Measurements from ENCODE around the gene OR5M10. TPM values are rescaled to one million over a fixed set of nuclear protein-coding genes. Genes with fewer than 3 reads are reported as not detected.
"Not testable (repeated sequence)": the region's sequence is repeated elsewhere in the genome, so short reads cannot be mapped to it uniquely, and the experiment has no call there.

OR5M10 gene
- total RNA-seq (ENCODE audit: unreplicated experiment) = not detected
- long read RNA-seq = 0 reads

GRCh38 chr11:56577621-56578020 lies at the start of gene OR5M10:
Gene OR5M10, minus strand, starts transcription at chr11:56577721. Its CDS starts 0 bp downstream, at chr11:56577721.
- TF ChIP-seq, protein P1, sequence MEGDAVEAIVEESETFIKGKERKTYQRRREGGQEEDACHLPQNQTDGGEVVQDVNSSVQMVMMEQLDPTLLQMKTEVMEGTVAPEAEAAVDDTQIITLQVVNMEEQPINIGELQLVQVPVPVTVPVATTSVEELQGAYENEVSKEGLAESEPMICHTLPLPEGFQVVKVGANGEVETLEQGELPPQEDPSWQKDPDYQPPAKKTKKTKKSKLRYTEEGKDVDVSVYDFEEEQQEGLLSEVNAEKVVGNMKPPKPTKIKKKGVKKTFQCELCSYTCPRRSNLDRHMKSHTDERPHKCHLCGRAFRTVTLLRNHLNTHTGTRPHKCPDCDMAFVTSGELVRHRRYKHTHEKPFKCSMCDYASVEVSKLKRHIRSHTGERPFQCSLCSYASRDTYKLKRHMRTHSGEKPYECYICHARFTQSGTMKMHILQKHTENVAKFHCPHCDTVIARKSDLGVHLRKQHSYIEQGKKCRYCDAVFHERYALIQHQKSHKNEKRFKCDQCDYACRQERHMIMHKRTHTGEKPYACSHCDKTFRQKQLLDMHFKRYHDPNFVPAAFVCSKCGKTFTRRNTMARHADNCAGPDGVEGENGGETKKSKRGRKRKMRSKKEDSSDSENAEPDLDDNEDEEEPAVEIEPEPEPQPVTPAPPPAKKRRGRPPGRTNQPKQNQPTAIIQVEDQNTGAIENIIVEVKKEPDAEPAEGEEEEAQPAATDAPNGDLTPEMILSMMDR (IDR thresholded peaks at IDR 0.05; ENCODE audit: partially characterized antibody, unreplicated experiment) = no peak
- Mint-ChIP-seq H3K4me1 (ENCODE audit: low read depth, unreplicated experiment) (no peaks in the 10 kb centered on the region), H3K4me3 (ENCODE audit: unreplicated experiment) (no peak within 1 kb of the TSS), H3K27ac (ENCODE audit: unreplicated experiment) (no peak within 1 kb of the TSS), H3K27me3 (ENCODE audit: unreplicated experiment) (no peaks in the 10 kb centered on the region), H3K36me3 (ENCODE audit: unreplicated experiment) (no peaks in the 10 kb centered on the region), H3K9me3 (ENCODE audit: unreplicated experiment) (no peaks in the 10 kb centered on the region)
- DNase-seq = no peak

DNA sequence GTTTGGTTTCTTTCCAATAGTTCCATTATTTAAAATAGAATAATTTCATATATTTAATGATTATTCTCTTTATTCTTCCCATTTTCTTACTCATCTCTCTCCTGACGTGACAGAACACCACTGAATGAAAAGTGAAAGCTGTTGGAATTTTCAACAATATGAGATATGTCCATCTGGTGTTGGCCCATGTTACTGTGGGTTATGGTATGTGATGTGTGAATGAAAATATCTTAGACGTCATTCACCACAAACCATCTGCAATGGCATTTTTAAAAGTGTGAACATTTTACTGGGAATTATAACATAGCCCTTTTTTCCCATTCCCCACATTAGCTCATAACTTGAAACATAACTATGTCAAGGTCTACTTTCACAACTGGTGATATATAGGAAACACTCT lies 48.4 kb upstream of the OR5M10 start:
- no peak overlapping the region for H3K27ac Mint-ChIP-seq (ENCODE audit: unreplicated experiment)
- TF ChIP-seq, protein P1 (IDR thresholded peaks at IDR 0.05; ENCODE audit: partially characterized antibody, unreplicated experiment) = no peak
- H3K4me1 Mint-ChIP-seq (ENCODE audit: low read depth, unreplicated experiment) = no peaks in the 10 kb centered on the region
- H3K36me3 Mint-ChIP-seq (ENCODE audit: unreplicated experiment) = no peaks in the 10 kb centered on the region
- DNase-seq = no peak
- H3K27me3 Mint-ChIP-seq (ENCODE audit: unreplicated experiment) = no peaks in the 10 kb centered on the region
- no peak overlapping the region for H3K4me3 Mint-ChIP-seq (ENCODE audit: unreplicated experiment)
- no peaks in the 10 kb centered on the region for H3K9me3 Mint-ChIP-seq (ENCODE audit: unreplicated experiment)

- TF ChIP-seq, protein P1 (IDR thresholded peaks at IDR 0.05; ENCODE audit: partially characterized antibody, unreplicated experiment) = peak; percentile 32
- Mint-ChIP-seq H3K4me1 (ENCODE audit: low read depth, unreplicated experiment) (no peaks in the 10 kb centered on the region), H3K27me3 (ENCODE audit: unreplicated experiment) (no peaks in the 10 kb centered on the region), H3K36me3 (ENCODE audit: unreplicated experiment) (no peaks in the 10 kb centered on the region), H3K27ac (ENCODE audit: unreplicated experiment) (no peak overlapping the region), H3K9me3 (ENCODE audit: unreplicated experiment) (no peaks in the 10 kb centered on the region), H3K4me3 (ENCODE audit: unreplicated experiment) (no peak overlapping the region)
- no peak for DNase-seq
These were observed 47.2 kb upstream of the OR5M10 start for GRCh38 chr11:56624661-56625110.

GRCh38 chr11:56611174-56611573 lies 33.7 kb upstream of the OR5M10 start:
- H3K36me3 Mint-ChIP-seq (ENCODE audit: unreplicated experiment) = no peaks in the 10 kb centered on the region
- TF ChIP-seq, protein P1 (IDR thresholded peaks at IDR 0.05; ENCODE audit: partially characterized antibody, unreplicated experiment) = no peak
- no peak overlapping the region for H3K27ac Mint-ChIP-seq (ENCODE audit: unreplicated experiment)

DNA sequence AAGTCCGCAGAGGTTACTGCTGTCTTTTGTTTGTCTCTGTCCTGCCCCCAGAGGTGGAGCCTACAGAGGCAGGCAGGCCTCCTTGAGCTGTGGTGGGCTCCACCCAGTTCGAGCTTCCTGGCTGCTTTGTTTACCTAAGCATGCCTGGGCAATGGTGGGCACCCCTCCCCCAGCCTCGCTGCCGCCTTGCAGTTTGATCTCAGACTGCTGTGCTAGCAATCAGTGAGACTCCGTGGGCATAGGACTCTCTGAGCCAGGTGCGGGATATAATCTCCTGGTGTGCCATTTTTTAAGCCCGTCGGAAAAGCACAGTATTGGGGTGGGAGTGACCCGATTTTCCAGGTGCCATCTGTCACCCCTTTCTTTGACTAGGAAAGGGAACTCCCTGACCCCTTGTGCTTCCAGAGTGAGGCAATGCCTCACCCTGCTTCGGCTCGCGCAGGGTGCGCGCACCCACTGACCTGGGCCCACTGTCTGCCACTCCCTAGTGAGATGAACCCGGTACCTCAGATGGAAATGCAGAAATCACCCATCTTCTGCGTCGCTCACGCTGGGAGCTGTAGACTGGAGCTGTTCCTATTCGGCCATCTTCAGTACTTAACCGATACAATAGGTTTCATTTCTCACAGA lies 14.7 kb upstream of the OR5M10 start:
- H3K27ac Mint-ChIP-seq (ENCODE audit: unreplicated experiment); H3K9me3 Mint-ChIP-seq (ENCODE audit: unreplicated experiment); DNase-seq; H3K36me3 Mint-ChIP-seq (ENCODE audit: unreplicated experiment); H3K4me3 Mint-ChIP-seq (ENCODE audit: unreplicated experiment); H3K27me3 Mint-ChIP-seq (ENCODE audit: unreplicated experiment); H3K4me1 Mint-ChIP-seq (ENCODE audit: low read depth, unreplicated experiment): not testable (repeated sequence)

More at GRCh38 chr11:56611174-56611573, 33.7 kb upstream of the OR5M10 start:
- H3K9me3 Mint-ChIP-seq (ENCODE audit: unreplicated experiment) = no peaks in the 10 kb centered on the region
- no peak for DNase-seq
- no peaks in the 10 kb centered on the region for H3K4me1 Mint-ChIP-seq (ENCODE audit: low read depth, unreplicated experiment)
- no peaks in the 10 kb centered on the region for H3K27me3 Mint-ChIP-seq (ENCODE audit: unreplicated experiment)
- no peak overlapping the region for H3K4me3 Mint-ChIP-seq (ENCODE audit: unreplicated experiment)
